ENCODE data around the gene SPTBN2.

Gene SPTBN2

DNA sequence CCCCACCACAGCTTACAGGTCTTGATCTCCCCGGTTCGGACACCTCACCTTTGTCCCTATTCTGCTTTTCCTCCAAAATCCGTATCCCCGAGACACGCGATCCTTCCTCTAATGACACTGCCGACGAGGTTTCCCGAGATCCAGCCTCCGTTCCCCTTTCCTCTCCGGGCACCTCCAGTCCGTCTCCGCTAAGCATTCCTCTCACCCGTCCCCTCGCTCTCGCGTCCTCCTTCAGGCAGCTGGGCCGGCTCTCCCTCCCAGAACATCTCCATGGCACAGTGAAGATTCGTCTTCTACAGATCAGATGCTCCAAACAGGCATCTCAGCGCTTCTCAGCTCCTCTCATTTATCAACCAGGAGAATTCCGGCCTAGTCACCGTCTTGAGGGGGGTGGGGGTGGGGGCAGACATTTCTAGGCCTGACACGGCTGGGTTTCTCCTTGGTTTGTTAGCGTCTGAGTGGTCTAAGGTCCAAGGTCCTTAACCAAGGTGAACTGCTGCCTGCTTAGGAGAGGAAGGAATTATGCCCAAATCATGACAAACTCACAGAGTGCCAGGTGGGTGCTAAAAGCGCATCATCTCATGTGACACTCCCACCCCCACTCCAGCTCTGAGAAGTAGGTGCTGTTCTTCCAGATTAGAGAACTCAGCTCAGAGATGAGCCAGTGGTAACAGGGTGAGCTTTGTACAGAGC, at the start of gene SPTBN2:
TSS of gene SPTBN2 (minus strand) at position 524 of the 693 bp plus-strand sequence. CDS start 7,976 bp downstream, outside the sequence.
- peak within 1 kb of the TSS; percentile 93 for H3K4me3 Mint-ChIP-seq
- peaks cover 39% of the 10 kb centered on the region for H3K4me1 Mint-ChIP-seq
- H3K9me3 Mint-ChIP-seq = no peaks in the 10 kb centered on the region
- peaks cover 5% of the 10 kb centered on the region for H3K36me3 Mint-ChIP-seq (ENCODE audit: low read depth)
- peak within 1 kb of the TSS; percentile 68 for H3K27ac Mint-ChIP-seq
- DNase-seq = peak; percentile 50
- peaks cover 33% of the 10 kb centered on the region for H3K27me3 Mint-ChIP-seq (ENCODE audit: low read depth, poor library complexity)
- TF ChIP-seq, protein P1, sequence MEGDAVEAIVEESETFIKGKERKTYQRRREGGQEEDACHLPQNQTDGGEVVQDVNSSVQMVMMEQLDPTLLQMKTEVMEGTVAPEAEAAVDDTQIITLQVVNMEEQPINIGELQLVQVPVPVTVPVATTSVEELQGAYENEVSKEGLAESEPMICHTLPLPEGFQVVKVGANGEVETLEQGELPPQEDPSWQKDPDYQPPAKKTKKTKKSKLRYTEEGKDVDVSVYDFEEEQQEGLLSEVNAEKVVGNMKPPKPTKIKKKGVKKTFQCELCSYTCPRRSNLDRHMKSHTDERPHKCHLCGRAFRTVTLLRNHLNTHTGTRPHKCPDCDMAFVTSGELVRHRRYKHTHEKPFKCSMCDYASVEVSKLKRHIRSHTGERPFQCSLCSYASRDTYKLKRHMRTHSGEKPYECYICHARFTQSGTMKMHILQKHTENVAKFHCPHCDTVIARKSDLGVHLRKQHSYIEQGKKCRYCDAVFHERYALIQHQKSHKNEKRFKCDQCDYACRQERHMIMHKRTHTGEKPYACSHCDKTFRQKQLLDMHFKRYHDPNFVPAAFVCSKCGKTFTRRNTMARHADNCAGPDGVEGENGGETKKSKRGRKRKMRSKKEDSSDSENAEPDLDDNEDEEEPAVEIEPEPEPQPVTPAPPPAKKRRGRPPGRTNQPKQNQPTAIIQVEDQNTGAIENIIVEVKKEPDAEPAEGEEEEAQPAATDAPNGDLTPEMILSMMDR (IDR thresholded peaks at IDR 0.05) = no peak

GRCh38 chr11:66768818-66769217, 39.8 kb upstream of the SPTBN2 start:
- TF ChIP-seq, protein P1 (IDR thresholded peaks at IDR 0.05) = no peak
- H3K9me3 Mint-ChIP-seq = no peaks in the 10 kb centered on the region
- H3K4me3 Mint-ChIP-seq = no peak overlapping the region
- DNase-seq = no peak
- H3K27me3 Mint-ChIP-seq (ENCODE audit: low read depth, poor library complexity) = no peaks in the 10 kb centered on the region
- H3K27ac Mint-ChIP-seq = no peak overlapping the region
- peaks cover 6% of the 10 kb centered on the region for H3K4me1 Mint-ChIP-seq
- peaks cover 20% of the 10 kb centered on the region for H3K36me3 Mint-ChIP-seq (ENCODE audit: low read depth)

DNA sequence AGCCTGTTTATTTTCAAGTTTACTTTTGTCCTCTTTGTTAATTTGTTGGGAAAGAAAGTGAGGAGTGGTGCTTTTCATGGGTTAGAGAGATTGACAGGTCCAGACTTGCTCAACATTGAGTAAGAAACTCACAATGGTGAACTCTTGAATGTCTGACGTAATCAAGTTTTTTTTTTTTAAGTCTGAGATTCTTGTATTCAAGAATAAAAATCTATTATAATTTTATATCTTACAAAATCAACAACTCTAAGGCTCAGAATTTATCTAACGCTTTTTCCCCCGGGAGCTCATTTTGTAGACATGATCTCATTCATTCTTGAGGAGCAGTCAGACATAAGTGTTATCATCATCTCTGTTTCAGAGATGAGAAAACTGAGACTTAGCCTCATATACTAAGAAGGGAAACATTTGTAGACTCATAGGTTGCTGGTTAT, 39.1 kb upstream of the SPTBN2 start:
- H3K4me1 Mint-ChIP-seq = peaks cover 6% of the 10 kb centered on the region
- TF ChIP-seq, protein P1 (IDR thresholded peaks at IDR 0.05) = no peak

GRCh38 chr11:66767666-66768065, 38.6 kb upstream of the SPTBN2 start:
- Mint-ChIP-seq H3K27ac (peak overlapping the region; percentile 64), H3K4me1 (peaks cover 6% of the 10 kb centered on the region), H3K27me3 (ENCODE audit: low read depth, poor library complexity) (no peaks in the 10 kb centered on the region), H3K9me3 (no peaks in the 10 kb centered on the region), H3K36me3 (ENCODE audit: low read depth) (peaks cover 13% of the 10 kb centered on the region), H3K4me3 (no peak overlapping the region)
- TF ChIP-seq, protein P1 (IDR thresholded peaks at IDR 0.05) = no peak
- DNase-seq = no peak

More for the DNA sequence above, 39.1 kb upstream of the SPTBN2 start:
- Mint-ChIP-seq H3K4me3 (no peak overlapping the region), H3K27me3 (ENCODE audit: low read depth, poor library complexity) (no peaks in the 10 kb centered on the region), H3K36me3 (ENCODE audit: low read depth) (peaks cover 15% of the 10 kb centered on the region), H3K27ac (no peak overlapping the region), H3K9me3 (no peaks in the 10 kb centered on the region)
- DNase-seq = no peak

DNA sequence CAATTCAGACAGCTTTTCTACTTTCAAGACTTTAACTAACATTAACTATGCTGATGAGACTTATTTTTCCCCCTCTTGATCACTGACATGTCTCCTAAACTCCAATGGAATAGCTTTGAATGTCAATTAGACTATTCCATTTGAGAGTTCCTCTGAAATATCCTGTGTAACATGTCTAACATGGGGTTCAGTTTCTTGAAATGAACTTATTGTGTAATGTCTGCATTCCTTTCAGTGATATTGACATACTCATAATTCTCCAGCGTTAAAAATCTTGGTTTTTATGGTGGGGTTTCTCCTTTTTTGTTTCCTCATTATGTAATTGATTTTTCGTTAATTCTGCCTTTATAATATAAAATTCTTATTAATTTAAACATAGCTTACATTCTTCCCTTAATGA, 37.7 kb upstream of the SPTBN2 start:
- no peak overlapping the region for H3K27ac Mint-ChIP-seq

More for the DNA sequence above, 37.7 kb upstream of the SPTBN2 start:
- Mint-ChIP-seq H3K27me3 (ENCODE audit: low read depth, poor library complexity) (no peaks in the 10 kb centered on the region), H3K9me3 (no peaks in the 10 kb centered on the region), H3K4me1 (peaks cover 6% of the 10 kb centered on the region), H3K4me3 (no peak overlapping the region), H3K36me3 (ENCODE audit: low read depth) (peaks cover 17% of the 10 kb centered on the region)
- TF ChIP-seq, protein P1 (IDR thresholded peaks at IDR 0.05) = no peak
- DNase-seq = no peak
